Fibroblast of lung (primary cell): Measurements from ENCODE around the gene HPX. TPM values are rescaled to one million over a fixed set of nuclear protein-coding genes. Genes with fewer than 3 reads are reported as not detected.
"Not testable (repeated sequence)": the region's sequence is repeated elsewhere in the genome, so short reads cannot be mapped to it uniquely, and the experiment has no call there.

Source experiments
- DNase-seq, 2 donors: peaks; one replicate each; pipeline versions ENCODE4 v3.0.0 to v3.0.0-alpha.2; 2010; ENCODE audit warnings: low read depth in 2 of 2
- H2AFZ ChIP-seq: 2 replicates; pipeline ENCODE4 v1.5.1; 2012; ENCODE audit warnings: low read length, control low read depth, inconsistent platforms
- H3K27ac ChIP-seq: 2 replicates; pipeline ENCODE4 v1.5.1; 2011; ENCODE audit warnings: low read length, control low read depth; ENCODE audit not compliant: insufficient read depth
- H3K27me3 ChIP-seq: 2 replicates; pipeline ENCODE4 v1.5.1; 2011; ENCODE audit warnings: mild to moderate bottlenecking, low read length; ENCODE audit not compliant: control insufficient read depth, insufficient read depth
- H3K36me3 ChIP-seq: 2 replicates; pipeline ENCODE4 v1.5.1; 2011; ENCODE audit warnings: low read length; ENCODE audit not compliant: control insufficient read depth, insufficient read depth
- H3K4me1 ChIP-seq: 2 replicates; pipeline ENCODE4 v1.5.1; 2011; ENCODE audit warnings: low read length; ENCODE audit not compliant: control insufficient read depth, insufficient read depth; ENCODE audit errors: extremely low read depth
- H3K4me2 ChIP-seq: 2 replicates; pipeline ENCODE4 v1.5.1; 2011; ENCODE audit warnings: low read length, control low read depth; ENCODE audit not compliant: insufficient read depth; ENCODE audit errors: extremely low read depth
- H3K4me3 ChIP-seq, 4 experiments: fragments of 200-600 bp in 1 of 4; sonication (generic) in 1 of 4; replicated peaks in 1 of 4; 2 replicates each; pipeline ENCODE4 v1.5.1; 2011 to 2016; ENCODE audit warnings: low read length in 4 of 4, low read depth in 3 of 4, mild to moderate bottlenecking in 3 of 4, control low read depth in 2 of 4, inconsistent platforms in 1 of 4, mixed read lengths in 1 of 4; ENCODE audit not compliant: insufficient read depth in 1 of 4; ENCODE audit errors: control extremely low read depth in 1 of 4
- H3K79me2 ChIP-seq: 2 replicates; pipeline ENCODE4 v1.5.1; 2012; ENCODE audit warnings: mild to moderate bottlenecking, low read length, inconsistent platforms; ENCODE audit not compliant: control insufficient read depth, insufficient read depth
- H3K9ac ChIP-seq: 2 replicates; pipeline ENCODE4 v1.5.1; 2011; ENCODE audit warnings: mild to moderate bottlenecking, low read length, control low read depth; ENCODE audit not compliant: insufficient read depth
- H3K9me3 ChIP-seq: 2 replicates; pipeline ENCODE4 v1.5.1; 2012; ENCODE audit warnings: low read depth, low read length; ENCODE audit not compliant: control insufficient read depth, insufficient read depth
- H4K20me1 ChIP-seq: 2 replicates; pipeline ENCODE4 v1.5.1; 2011; ENCODE audit warnings: low read length; ENCODE audit not compliant: control insufficient read depth, insufficient read depth; ENCODE audit errors: extremely low read depth
- EZH2 ChIP-seq: IDR thresholded peaks from 2 replicates; pipeline ENCODE4 v1.5.1; 2012; ENCODE audit warnings: low read length, control low read depth, mild to moderate bottlenecking; ENCODE audit errors: missing control alignments
- polyA plus RNA-seq, 2 donors: library from polyadenylated mRNA; depleted of rRNA in 1 of 2; stranded (reverse) in 1 of 2; unstranded in 1 of 2; fragments of >200 nt; gene quantifications; 2 replicates each; pipeline ENCODE4 v1.2.1, GENCODE V29; 2011 to 2012; ENCODE audit warnings: missing spikeins in 1 of 2
- total RNA-seq: library from RNA; depleted of rRNA; stranded (reverse); fragments of >200 nt; gene quantifications from 2 replicates; pipeline ENCODE4 v1.2.1, GENCODE V29; 2014
- TF ChIP-seq, protein P1 (sequence below), 2 donors: IDR thresholded peaks in 1 of 2; conservative IDR thresholded peaks in 1 of 2; 1 replicate in 1 of 2; 2 replicates in 1 of 2; pipeline ENCODE4 v1.5.1; 2011 to 2012; ENCODE audit warnings: low read length in 2 of 2, control low read depth in 1 of 2, inconsistent platforms in 1 of 2, low read depth in 1 of 2, mild to moderate bottlenecking in 1 of 2

Gene HPX
- total and polyA plus RNA-seq, 2 donors (not counting 1 experiment from before 2014, with no cell fraction given), result 0.18 to 0.83 TPM

DNA sequence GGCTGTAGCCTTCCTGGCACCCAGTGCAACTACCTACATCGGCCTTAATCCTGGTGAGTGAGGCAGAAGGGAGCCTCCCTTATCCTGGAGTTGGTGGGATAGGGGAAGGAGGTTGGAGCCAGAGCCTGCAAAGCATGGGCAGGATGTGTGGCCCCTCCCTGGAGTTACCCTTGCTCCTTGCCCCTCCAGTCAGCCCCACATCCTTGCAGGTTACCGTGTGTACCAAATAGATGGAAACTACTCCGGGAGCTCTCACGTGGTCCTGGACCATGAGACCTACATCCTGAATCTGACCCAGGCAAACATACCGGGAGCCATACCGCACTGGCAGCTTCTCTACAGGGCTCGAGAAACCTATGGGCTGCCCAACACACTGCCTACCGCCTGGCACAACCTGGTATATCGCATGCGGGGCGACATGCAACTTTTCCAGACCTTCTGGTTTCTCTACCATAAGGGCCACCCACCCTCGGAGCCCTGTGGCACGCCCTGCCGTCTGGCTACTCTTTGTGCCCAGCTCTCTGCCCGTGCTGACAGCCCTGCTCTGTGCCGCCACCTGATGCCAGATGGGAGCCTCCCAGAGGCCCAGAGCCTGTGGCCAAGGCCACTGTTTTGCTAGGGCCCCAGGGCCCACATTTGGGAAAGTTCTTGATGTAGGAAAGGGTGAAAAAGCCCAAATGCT is 46.7 kb downstream of the HPX start:
- H4K20me1 ChIP-seq, result no peaks in the 10 kb centered on the region
- H3K9me3 ChIP-seq, result no peaks in the 10 kb centered on the region
- H3K79me2 ChIP-seq, result peaks cover 8% of the 10 kb centered on the region
- H3K36me3 ChIP-seq, result peaks cover 5% of the 10 kb centered on the region
- no peak overlapping the region for H3K4me2 ChIP-seq
- no peak overlapping the region for H2AFZ ChIP-seq
- H3K27me3 ChIP-seq, result no peaks in the 10 kb centered on the region
- H3K9ac ChIP-seq, result no peak overlapping the region
- peaks cover 21% of the 10 kb centered on the region for H3K4me1 ChIP-seq
- TF ChIP-seq, protein P1, sequence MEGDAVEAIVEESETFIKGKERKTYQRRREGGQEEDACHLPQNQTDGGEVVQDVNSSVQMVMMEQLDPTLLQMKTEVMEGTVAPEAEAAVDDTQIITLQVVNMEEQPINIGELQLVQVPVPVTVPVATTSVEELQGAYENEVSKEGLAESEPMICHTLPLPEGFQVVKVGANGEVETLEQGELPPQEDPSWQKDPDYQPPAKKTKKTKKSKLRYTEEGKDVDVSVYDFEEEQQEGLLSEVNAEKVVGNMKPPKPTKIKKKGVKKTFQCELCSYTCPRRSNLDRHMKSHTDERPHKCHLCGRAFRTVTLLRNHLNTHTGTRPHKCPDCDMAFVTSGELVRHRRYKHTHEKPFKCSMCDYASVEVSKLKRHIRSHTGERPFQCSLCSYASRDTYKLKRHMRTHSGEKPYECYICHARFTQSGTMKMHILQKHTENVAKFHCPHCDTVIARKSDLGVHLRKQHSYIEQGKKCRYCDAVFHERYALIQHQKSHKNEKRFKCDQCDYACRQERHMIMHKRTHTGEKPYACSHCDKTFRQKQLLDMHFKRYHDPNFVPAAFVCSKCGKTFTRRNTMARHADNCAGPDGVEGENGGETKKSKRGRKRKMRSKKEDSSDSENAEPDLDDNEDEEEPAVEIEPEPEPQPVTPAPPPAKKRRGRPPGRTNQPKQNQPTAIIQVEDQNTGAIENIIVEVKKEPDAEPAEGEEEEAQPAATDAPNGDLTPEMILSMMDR (conservative IDR thresholded peaks at IDR 0.05 in 1 of 2, IDR thresholded peaks at IDR 0.05 in 1 of 2; ENCODE audit: low read depth in 1 of 2, low read length in 2 of 2), result no peak
- TF ChIP-seq EZH2, result no peak
- no peak overlapping the region for H3K27ac ChIP-seq
- no peak overlapping the region for H3K4me3 ChIP-seq
- DNase-seq, result no peak

DNA sequence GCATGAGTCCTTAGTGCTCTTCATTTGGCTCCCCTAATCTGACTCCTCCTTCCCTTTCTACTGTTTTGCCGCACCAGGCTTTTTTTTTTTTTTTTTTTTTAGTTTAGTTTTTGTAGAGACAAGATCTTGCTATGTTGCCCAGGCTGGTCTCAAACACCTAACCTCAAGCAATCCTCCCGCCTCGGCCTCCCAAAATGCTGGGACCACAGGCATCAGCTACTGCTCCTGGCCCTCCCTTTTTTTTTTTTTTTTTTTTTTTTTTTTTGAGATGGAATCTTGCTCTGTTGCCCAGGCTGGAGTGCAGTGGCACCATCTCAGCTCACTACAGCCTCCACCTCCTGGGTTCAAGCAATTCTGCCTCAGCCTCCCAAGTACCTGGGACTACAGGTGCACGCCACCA is 48.5 kb downstream of the HPX start:
- not testable (repeated sequence) for H3K36me3 ChIP-seq, H4K20me1 ChIP-seq, H3K27ac ChIP-seq, H3K4me3 ChIP-seq, H3K27me3 ChIP-seq, H3K9ac ChIP-seq, H3K79me2 ChIP-seq, H2AFZ ChIP-seq, H3K9me3 ChIP-seq, DNase-seq, H3K4me2 ChIP-seq
- H3K4me1 ChIP-seq, result peaks cover 19% of the 10 kb centered on the region

DNA sequence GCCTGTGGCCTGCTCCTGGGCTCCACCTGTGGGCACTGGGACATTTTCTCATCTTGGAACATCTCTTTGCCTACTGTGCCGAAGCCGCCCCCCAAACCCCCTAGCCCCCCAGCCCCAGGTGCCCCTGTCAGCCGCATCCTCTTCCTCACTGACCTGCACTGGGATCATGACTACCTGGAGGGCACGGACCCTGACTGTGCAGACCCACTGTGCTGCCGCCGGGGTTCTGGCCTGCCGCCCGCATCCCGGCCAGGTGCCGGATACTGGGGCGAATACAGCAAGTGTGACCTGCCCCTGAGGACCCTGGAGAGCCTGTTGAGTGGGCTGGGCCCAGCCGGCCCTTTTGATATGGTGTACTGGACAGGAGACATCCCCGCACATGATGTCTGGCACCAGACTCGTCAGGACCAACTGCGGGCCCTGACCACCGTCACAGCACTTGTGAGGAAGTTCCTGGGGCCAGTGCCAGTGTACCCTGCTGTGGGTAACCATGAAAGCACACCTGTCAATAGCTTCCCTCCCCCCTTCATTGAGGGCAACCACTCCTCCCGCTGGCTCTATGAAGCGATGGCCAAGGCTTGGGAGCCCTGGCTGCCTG is 49.2 kb downstream of the HPX start:
- DNase-seq, result no peak
- H3K9me3 ChIP-seq, result no peaks in the 10 kb centered on the region
- H4K20me1 ChIP-seq, result no peaks in the 10 kb centered on the region
- H3K9ac ChIP-seq, result no peak overlapping the region
- H3K27me3 ChIP-seq, result no peaks in the 10 kb centered on the region
- H3K27ac ChIP-seq, result no peak overlapping the region
- peaks cover 8% of the 10 kb centered on the region for H3K79me2 ChIP-seq
- TF ChIP-seq, protein P1 (conservative IDR thresholded peaks at IDR 0.05 in 1 of 2, IDR thresholded peaks at IDR 0.05 in 1 of 2; ENCODE audit: low read depth in 1 of 2, low read length in 2 of 2), result no peak
- no peak for TF ChIP-seq EZH2
- H3K4me2 ChIP-seq, result peak overlapping the region; percentile 99
- H2AFZ ChIP-seq, result no peak overlapping the region
- peaks cover 5% of the 10 kb centered on the region for H3K36me3 ChIP-seq
- peaks cover 15% of the 10 kb centered on the region for H3K4me1 ChIP-seq
- H3K4me3 ChIP-seq, result peak overlapping the region in 2 of 4 experiments; percentile 84 to 91
